HEK293T (cell line): ENCODE measurements around the gene RBP2.

Experiments used
- CTCF ChIA-PET: fragments of 350-600 bp; formaldehyde crosslinking; extraction: SDS; loops from one replicate; lab custom pipeline; 2021; ENCODE audit warnings: antibody characterized with exemption, inconsistent platforms; lab: Yijun Ruan, JAX
- POLR2A ChIA-PET: fragments of 350-600 bp; formaldehyde crosslinking; extraction: SDS; loops from one replicate; lab custom pipeline; 2020; ENCODE audit warnings: antibody characterized with exemption, inconsistent platforms; lab: Yijun Ruan, JAX
- DNase-seq: peaks from one replicate; pipeline ENCODE4 v3.0.0; 2012; ENCODE audit warnings: mixed read lengths; ENCODE audit errors: extremely low spot score
- ARNT ChIP-seq: fragments of 450-650 bp; IDR thresholded peaks from 2 replicates; pipeline ENCODE4 v1.6.1; 2017; ENCODE audit warnings: mild to moderate bottlenecking
- BHLHE40 ChIP-seq: fragments of 450-650 bp; IDR thresholded peaks from 2 replicates; pipeline ENCODE4 v1.6.1; 2016; ENCODE audit warnings: mild to moderate bottlenecking, moderate library complexity, borderline replicate concordance
- CTBP1 ChIP-seq: fragments of 450-650 bp; IDR thresholded peaks from 2 replicates; pipeline ENCODE4 v1.6.1; 2016; ENCODE audit warnings: borderline replicate concordance
- ELF4 ChIP-seq: fragments of 450-650 bp; IDR thresholded peaks from 2 replicates; pipeline ENCODE4 v1.6.1; 2017; ENCODE audit warnings: antibody characterized with exemption
- FOXA1 ChIP-seq: fragments of 450-650 bp; IDR thresholded peaks from 2 replicates; pipeline ENCODE4 v1.6.1; 2016; ENCODE audit warnings: mild to moderate bottlenecking
- FOXK2 ChIP-seq: fragments of 450-650 bp; IDR thresholded peaks from 2 replicates; pipeline ENCODE4 v1.6.1; 2016; ENCODE audit warnings: mild to moderate bottlenecking
- FOXM1 ChIP-seq: fragments of 450-650 bp; IDR thresholded peaks from 2 replicates; pipeline ENCODE4 v1.6.1; 2017; ENCODE audit warnings: mild to moderate bottlenecking, borderline replicate concordance
- HDGF ChIP-seq: fragments of 450-650 bp; IDR thresholded peaks from 2 replicates; pipeline ENCODE4 v1.6.1; 2017; ENCODE audit warnings: antibody characterized with exemption, borderline replicate concordance
- L3MBTL2 ChIP-seq: fragments of 450-650 bp; conservative IDR thresholded peaks from 2 replicates; pipeline ENCODE4 v1.6.1; 2016; ENCODE audit warnings: mild to moderate bottlenecking
- LEF1 ChIP-seq: fragments of 450-650 bp; IDR thresholded peaks from 2 replicates; pipeline ENCODE4 v1.6.1; 2017; ENCODE audit warnings: mild to moderate bottlenecking, borderline replicate concordance
- NFRKB ChIP-seq: fragments of 450-650 bp; IDR thresholded peaks from 2 replicates; pipeline ENCODE4 v1.6.1; 2016; ENCODE audit warnings: mild to moderate bottlenecking, moderate library complexity
- PKNOX1 ChIP-seq: fragments of 450-650 bp; IDR thresholded peaks from 2 replicates; pipeline ENCODE4 v1.6.1; 2016
- SP1 ChIP-seq: fragments of 450-650 bp; IDR thresholded peaks from 2 replicates; pipeline ENCODE4 v1.6.1; 2017
- SUZ12 ChIP-seq: fragments of 450-650 bp; IDR thresholded peaks from 2 replicates; pipeline ENCODE4 v1.6.1; 2016; ENCODE audit warnings: mild to moderate bottlenecking
- TARDBP ChIP-seq: fragments of 450-650 bp; IDR thresholded peaks from 2 replicates; pipeline ENCODE4 v1.6.1; 2016
- ZNF384 ChIP-seq: fragments of 450-650 bp; IDR thresholded peaks from 2 replicates; pipeline ENCODE4 v1.6.1; 2016

RBP2 gene

GRCh38 chr3:139448104-139448503 lies 28.2 kb downstream of the RBP2 start:
- POLR2A ChIA-PET: no interaction called here
- no peak for TF ChIP-seq LEF1
- no peak for TF ChIP-seq TARDBP
- TF ChIP-seq SP1: no peak
- no peak for TF ChIP-seq PKNOX1
- TF ChIP-seq FOXA1: no peak
- no peak for TF ChIP-seq BHLHE40
- no peak for TF ChIP-seq SUZ12
- no peak for TF ChIP-seq FOXM1
- no peak for TF ChIP-seq ZNF384
- TF ChIP-seq ELF4: no peak
- DNase-seq: no peak
- CTCF ChIA-PET: no interaction called here

- no peak for DNase-seq
- TF ChIP-seq BHLHE40 (no peak), CTBP1 (no peak), FOXA1 (no peak), HDGF (no peak), ZNF384 (no peak), PKNOX1 (no peak), SP1 (no peak), L3MBTL2 (no peak), NFRKB (no peak), SUZ12 (no peak), FOXK2 (no peak), LEF1 (no peak), FOXM1 (no peak), ARNT (no peak), ELF4 (no peak), TARDBP (no peak)
- CTCF ChIA-PET: no interaction called here
- POLR2A ChIA-PET: no interaction called here
These were observed 28.8 kb downstream of the RBP2 start for GRCh38 chr3:139447486-139447885.

- DNase-seq: no peak
- CTCF ChIA-PET: no interaction called here
- no peak for TF ChIP-seq ZNF384
- TF ChIP-seq BHLHE40: no peak
- TF ChIP-seq LEF1: no peak
- TF ChIP-seq PKNOX1: no peak
- no peak for TF ChIP-seq NFRKB
- no peak for TF ChIP-seq HDGF
- no peak for TF ChIP-seq FOXM1
- TF ChIP-seq ARNT: no peak
- no peak for TF ChIP-seq FOXA1
- no peak for TF ChIP-seq SUZ12
- TF ChIP-seq CTBP1: no peak
- no peak for TF ChIP-seq SP1
- TF ChIP-seq FOXK2: no peak
- TF ChIP-seq TARDBP: no peak
- TF ChIP-seq ELF4: no peak
- no peak for TF ChIP-seq L3MBTL2
- POLR2A ChIA-PET: no interaction called here
These were observed 31.9 kb downstream of the RBP2 start for GRCh38 chr3:139444446-139444845.

GRCh38 chr3:139443186-139443585 lies 33.1 kb downstream of the RBP2 start:
- no peak for DNase-seq
- TF ChIP-seq TARDBP (no peak), ELF4 (no peak), HDGF (no peak), L3MBTL2 (no peak), CTBP1 (no peak), NFRKB (no peak), PKNOX1 (no peak), SP1 (no peak), FOXM1 (no peak), BHLHE40 (no peak), ARNT (no peak), FOXA1 (no peak), ZNF384 (no peak), SUZ12 (no peak), FOXK2 (no peak), LEF1 (no peak)
- ChIA-PET POLR2A (no interaction called here), CTCF (interaction anchor here (0.6 kb wide), 1 partner anchor 32 kb away, joined by 4 read pairs; no protein-coding TSS in a partner anchor)

- DNase-seq: no peak
- POLR2A ChIA-PET: no interaction called here
- CTCF ChIA-PET: no interaction called here
- TF ChIP-seq BHLHE40 (no peak), SP1 (no peak), TARDBP (no peak), FOXK2 (no peak), NFRKB (no peak), LEF1 (no peak), L3MBTL2 (no peak), ELF4 (no peak), PKNOX1 (no peak), CTBP1 (no peak), FOXM1 (no peak), SUZ12 (no peak), FOXA1 (no peak), ARNT (no peak), ZNF384 (no peak), HDGF (no peak)
These were observed 34.7 kb downstream of the RBP2 start for GRCh38 chr3:139441656-139442055.
